ENCODE measurements around the gene SPRED3.
"Not testable (repeated sequence)": the region's sequence is repeated elsewhere in the genome, so short reads cannot be mapped to it uniquely, and the experiment has no call there.

Gene SPRED3

GRCh38 chr19:38362076-38362945 lies 26.2 kb upstream of the SPRED3 start:
- DNase-seq (ENCODE audit: low spot score), result no peak
- H3K27ac ChIP-seq, result peak overlapping the region in 1 of 2 donors; percentile 62
- peak overlapping the region; percentile 79 for H3K4me3 ChIP-seq
- TF ChIP-seq, protein P1, sequence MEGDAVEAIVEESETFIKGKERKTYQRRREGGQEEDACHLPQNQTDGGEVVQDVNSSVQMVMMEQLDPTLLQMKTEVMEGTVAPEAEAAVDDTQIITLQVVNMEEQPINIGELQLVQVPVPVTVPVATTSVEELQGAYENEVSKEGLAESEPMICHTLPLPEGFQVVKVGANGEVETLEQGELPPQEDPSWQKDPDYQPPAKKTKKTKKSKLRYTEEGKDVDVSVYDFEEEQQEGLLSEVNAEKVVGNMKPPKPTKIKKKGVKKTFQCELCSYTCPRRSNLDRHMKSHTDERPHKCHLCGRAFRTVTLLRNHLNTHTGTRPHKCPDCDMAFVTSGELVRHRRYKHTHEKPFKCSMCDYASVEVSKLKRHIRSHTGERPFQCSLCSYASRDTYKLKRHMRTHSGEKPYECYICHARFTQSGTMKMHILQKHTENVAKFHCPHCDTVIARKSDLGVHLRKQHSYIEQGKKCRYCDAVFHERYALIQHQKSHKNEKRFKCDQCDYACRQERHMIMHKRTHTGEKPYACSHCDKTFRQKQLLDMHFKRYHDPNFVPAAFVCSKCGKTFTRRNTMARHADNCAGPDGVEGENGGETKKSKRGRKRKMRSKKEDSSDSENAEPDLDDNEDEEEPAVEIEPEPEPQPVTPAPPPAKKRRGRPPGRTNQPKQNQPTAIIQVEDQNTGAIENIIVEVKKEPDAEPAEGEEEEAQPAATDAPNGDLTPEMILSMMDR (IDR thresholded peaks at IDR 0.05), result no peak

- H3K27ac ChIP-seq; DNase-seq (ENCODE audit: low spot score); H3K4me3 ChIP-seq: not testable (repeated sequence)
Measured at GRCh38 chr19:38362946-38363688, 25.4 kb upstream of the SPRED3 start.

GRCh38 chr19:38367041-38367440 lies 21.5 kb upstream of the SPRED3 start:
- TF ChIP-seq, protein P1 (IDR thresholded peaks at IDR 0.05), result no peak
- no peak for DNase-seq (ENCODE audit: low spot score)
- H3K27ac ChIP-seq, result no peak overlapping the region
- no peak overlapping the region for H3K4me3 ChIP-seq

DNA sequence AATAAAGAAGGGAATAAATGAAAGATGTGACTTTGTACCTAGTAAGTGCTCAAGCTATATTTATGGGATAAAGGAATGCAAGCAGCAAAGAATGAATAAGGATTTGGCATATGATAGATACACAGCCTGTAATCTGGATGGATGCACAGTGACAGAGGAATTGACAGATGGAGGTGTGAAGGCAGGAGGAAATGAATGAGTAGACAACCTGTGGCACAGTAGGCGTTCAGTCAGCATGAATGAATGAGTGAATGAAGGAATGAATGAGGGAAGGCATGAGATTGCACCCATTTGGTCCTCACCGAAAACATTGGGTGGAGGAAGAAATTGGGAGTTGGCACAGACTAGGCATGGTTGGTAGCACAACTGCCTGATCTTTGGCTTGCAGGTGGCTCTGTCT lies 18.9 kb upstream of the SPRED3 start:
- no peak overlapping the region for H3K27ac ChIP-seq
- TF ChIP-seq, protein P1 (IDR thresholded peaks at IDR 0.05), result no peak
- no peak for DNase-seq (ENCODE audit: low spot score)
- H3K4me3 ChIP-seq, result no peak overlapping the region

GRCh38 chr19:38370299-38370698 lies 18.2 kb upstream of the SPRED3 start:
- Histone ChIP-seq H3K27ac (no peak overlapping the region), H3K4me3 (no peak overlapping the region)
- no peak for DNase-seq (ENCODE audit: low spot score)
- TF ChIP-seq, protein P1 (IDR thresholded peaks at IDR 0.05), result no peak

GRCh38 chr19:38371081-38371480 lies 17.4 kb upstream of the SPRED3 start:
- Histone ChIP-seq H3K27ac (no peak overlapping the region), H3K4me3 (no peak overlapping the region)
- no peak for DNase-seq (ENCODE audit: low spot score)
- TF ChIP-seq, protein P1 (IDR thresholded peaks at IDR 0.05), result no peak

DNA sequence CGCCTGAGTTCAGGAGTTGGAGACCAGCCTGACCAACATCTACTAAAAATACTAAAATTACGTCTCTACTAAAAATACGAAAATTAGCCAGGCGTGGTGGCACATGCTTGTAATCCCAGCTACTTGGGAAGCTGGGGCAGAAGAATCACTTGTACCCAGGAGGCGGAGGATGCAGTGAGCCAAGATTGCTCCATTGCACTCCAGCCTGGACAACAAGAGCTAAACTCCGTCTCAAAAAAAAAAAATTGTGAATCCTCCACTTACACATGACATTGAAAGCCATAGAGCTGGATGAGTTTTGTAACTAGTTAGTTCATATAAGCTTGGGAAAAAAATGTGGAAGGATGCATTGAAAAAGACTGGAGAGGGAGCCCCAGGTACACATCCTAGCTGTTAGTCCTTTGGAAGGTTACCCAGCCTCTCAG lies 14.6 kb upstream of the SPRED3 start:
- DNase-seq (ENCODE audit: low spot score), result no peak
- TF ChIP-seq, protein P1 (IDR thresholded peaks at IDR 0.05), result no peak
- H3K27ac ChIP-seq, result peak overlapping the region; percentile 81 to 88
- H3K4me3 ChIP-seq, result peak overlapping the region; percentile 82
